IPS-18a (cell line): Measurements from ENCODE around the gene IRX5.

ENCODE experiments used
- H3K27ac ChIP-seq: one replicate; pipeline ENCODE4 v1.5.1; 2013; ENCODE audit warnings: low read length
- H3K27me3 ChIP-seq: one replicate; pipeline ENCODE4 v1.6.1; 2013; ENCODE audit warnings: mild to moderate bottlenecking, low read length; ENCODE audit not compliant: control insufficient read depth, insufficient read depth
- H3K36me3 ChIP-seq: one replicate; pipeline ENCODE4 v1.6.1; 2013; ENCODE audit warnings: low read depth, low read length; ENCODE audit not compliant: control insufficient read depth
- H3K4me1 ChIP-seq: one replicate; pipeline ENCODE4 v1.6.1; 2013; ENCODE audit warnings: low read depth, low read length; ENCODE audit not compliant: control insufficient read depth
- H3K4me3 ChIP-seq: one replicate; pipeline ENCODE4 v1.5.1; 2013; ENCODE audit warnings: low read length
- H3K9ac ChIP-seq: one replicate; pipeline ENCODE4 v1.6.1; 2013; ENCODE audit warnings: mild to moderate bottlenecking, low read length, moderate library complexity
- H3K9me3 ChIP-seq: one replicate; pipeline ENCODE4 v1.6.1; 2013; ENCODE audit warnings: low read depth, low read length; ENCODE audit not compliant: control insufficient read depth

IRX5 gene

GRCh38 chr16:54957403-54958166 lies 26.9 kb downstream of the IRX5 start:
- Histone ChIP-seq H3K9ac (no peak overlapping the region), H3K36me3 (no peaks in the 10 kb centered on the region), H3K4me1 (no peaks in the 10 kb centered on the region), H3K9me3 (no peaks in the 10 kb centered on the region), H3K27ac (no peak overlapping the region), H3K4me3 (no peak overlapping the region), H3K27me3 (no peaks in the 10 kb centered on the region)

GRCh38 chr16:54962045-54962444 lies 31.4 kb downstream of the IRX5 start:
- Histone ChIP-seq H3K9me3 (no peaks in the 10 kb centered on the region), H3K27me3 (no peaks in the 10 kb centered on the region), H3K9ac (no peak overlapping the region), H3K27ac (no peak overlapping the region), H3K4me3 (no peak overlapping the region), H3K4me1 (no peaks in the 10 kb centered on the region), H3K36me3 (no peaks in the 10 kb centered on the region)

GRCh38 chr16:54964239-54964638 lies 33.6 kb downstream of the IRX5 start:
- no peak overlapping the region for H3K9ac ChIP-seq
- H3K4me1 ChIP-seq, result no peaks in the 10 kb centered on the region
- H3K27ac ChIP-seq, result no peak overlapping the region
- no peaks in the 10 kb centered on the region for H3K9me3 ChIP-seq
- H3K4me3 ChIP-seq, result no peak overlapping the region
- no peaks in the 10 kb centered on the region for H3K36me3 ChIP-seq
- no peaks in the 10 kb centered on the region for H3K27me3 ChIP-seq

GRCh38 chr16:54965464-54965863 lies 34.8 kb downstream of the IRX5 start:
- no peak overlapping the region for H3K9ac ChIP-seq
- H3K27ac ChIP-seq, result no peak overlapping the region
- no peaks in the 10 kb centered on the region for H3K36me3 ChIP-seq

GRCh38 chr16:54968011-54968410 lies 37.3 kb downstream of the IRX5 start:
- Histone ChIP-seq H3K4me1 (no peaks in the 10 kb centered on the region), H3K27ac (no peak overlapping the region), H3K9me3 (no peaks in the 10 kb centered on the region)

More at GRCh38 chr16:54965464-54965863, 34.8 kb downstream of the IRX5 start:
- no peak overlapping the region for H3K4me3 ChIP-seq
- no peaks in the 10 kb centered on the region for H3K27me3 ChIP-seq
- no peaks in the 10 kb centered on the region for H3K4me1 ChIP-seq
- H3K9me3 ChIP-seq, result no peaks in the 10 kb centered on the region

GRCh38 chr16:54968784-54969183 lies 38.1 kb downstream of the IRX5 start:
- H3K27me3 ChIP-seq, result no peaks in the 10 kb centered on the region
- no peak overlapping the region for H3K9ac ChIP-seq
- H3K36me3 ChIP-seq, result no peaks in the 10 kb centered on the region
- no peaks in the 10 kb centered on the region for H3K4me1 ChIP-seq
- no peak overlapping the region for H3K4me3 ChIP-seq
- no peaks in the 10 kb centered on the region for H3K9me3 ChIP-seq
- H3K27ac ChIP-seq, result no peak overlapping the region

More at GRCh38 chr16:54968011-54968410, 37.3 kb downstream of the IRX5 start:
- Histone ChIP-seq H3K27me3 (no peaks in the 10 kb centered on the region), H3K4me3 (no peak overlapping the region), H3K36me3 (no peaks in the 10 kb centered on the region), H3K9ac (no peak overlapping the region)

GRCh38 chr16:54970016-54970415 lies 39.4 kb downstream of the IRX5 start:
- Histone ChIP-seq H3K27me3 (no peaks in the 10 kb centered on the region), H3K36me3 (no peaks in the 10 kb centered on the region), H3K27ac (no peak overlapping the region), H3K9ac (no peak overlapping the region), H3K4me3 (no peak overlapping the region), H3K4me1 (no peaks in the 10 kb centered on the region), H3K9me3 (no peaks in the 10 kb centered on the region)

GRCh38 chr16:54974367-54974766 lies 43.7 kb downstream of the IRX5 start:
- H3K9ac ChIP-seq, result no peak overlapping the region
- no peak overlapping the region for H3K4me3 ChIP-seq

GRCh38 chr16:54976651-54977200 lies 46.1 kb downstream of the IRX5 start:
- Histone ChIP-seq H3K36me3 (no peaks in the 10 kb centered on the region), H3K9me3 (no peaks in the 10 kb centered on the region), H3K9ac (no peak overlapping the region), H3K4me1 (no peaks in the 10 kb centered on the region), H3K27ac (no peak overlapping the region), H3K4me3 (no peak overlapping the region), H3K27me3 (no peaks in the 10 kb centered on the region)

More at GRCh38 chr16:54974367-54974766, 43.7 kb downstream of the IRX5 start:
- Histone ChIP-seq H3K4me1 (no peaks in the 10 kb centered on the region), H3K27me3 (no peaks in the 10 kb centered on the region), H3K36me3 (no peaks in the 10 kb centered on the region), H3K9me3 (no peaks in the 10 kb centered on the region), H3K27ac (no peak overlapping the region)

- H3K9me3 ChIP-seq, result no peaks in the 10 kb centered on the region
- H3K36me3 ChIP-seq, result no peaks in the 10 kb centered on the region
- no peak overlapping the region for H3K9ac ChIP-seq
- no peak overlapping the region for H3K4me3 ChIP-seq
- no peaks in the 10 kb centered on the region for H3K27me3 ChIP-seq
- no peak overlapping the region for H3K27ac ChIP-seq
- no peaks in the 10 kb centered on the region for H3K4me1 ChIP-seq
These were observed 46.5 kb downstream of the IRX5 start for GRCh38 chr16:54977211-54977610.

GRCh38 chr16:54980821-54981220 lies 50.2 kb downstream of the IRX5 start:
- no peaks in the 10 kb centered on the region for H3K36me3 ChIP-seq

More at GRCh38 chr16:54980821-54981220, 50.2 kb downstream of the IRX5 start:
- Histone ChIP-seq H3K4me1 (no peaks in the 10 kb centered on the region), H3K9me3 (no peaks in the 10 kb centered on the region), H3K4me3 (no peak overlapping the region), H3K27me3 (no peaks in the 10 kb centered on the region), H3K9ac (no peak overlapping the region), H3K27ac (no peak overlapping the region)
